HG03378 (cell line): ENCODE data around the gene GPC5.
"Not testable (repeated sequence)": the region's sequence is repeated elsewhere in the genome, so short reads cannot be mapped to it uniquely, and the experiment has no call there.

Source experiments
- ATAC-seq: cut with Tn5 transposase; IDR thresholded peaks from one replicate; pipeline ENCODE4 v1.9.1; 2021; ENCODE audit warnings: mild to moderate bottlenecking, moderate library complexity; ENCODE audit not compliant: unreplicated experiment

Gene GPC5

GRCh38 chr13:92886535-92887077 is 1488.2 kb downstream of the GPC5 start:
- ATAC-seq, result no peak

- no peak for ATAC-seq
Measured at GRCh38 chr13:92894447-92894846, 1496.0 kb downstream of the GPC5 start.

- ATAC-seq, result no peak
Measured at GRCh38 chr13:92896842-92897241, 1498.4 kb downstream of the GPC5 start.

- ATAC-seq, result not testable (repeated sequence)
Measured at GRCh38 chr13:92898946-92899345, 1500.5 kb downstream of the GPC5 start.

GRCh38 chr13:92900446-92900845 is 1502.0 kb downstream of the GPC5 start:
- no peak for ATAC-seq

GRCh38 chr13:92901739-92902138 is 1503.3 kb downstream of the GPC5 start:
- no peak for ATAC-seq

- ATAC-seq, result no peak
Measured at GRCh38 chr13:92912629-92913028, 1514.2 kb downstream of the GPC5 start.

- ATAC-seq, result no peak
Measured at GRCh38 chr13:92913840-92914239, 1515.4 kb downstream of the GPC5 start.
